Superior temporal gyrus (tissue), 1 donor: ENCODE measurements around the gene FAM43A.

ENCODE experiments used
- DNase-seq: peaks from one replicate; pipeline ENCODE4 v3.0.0-alpha.2; 2016; ENCODE audit errors: extremely low spot score

FAM43A gene

GRCh38 chr3:194711286-194711685, 25.6 kb downstream of the FAM43A start:
- no peak for DNase-seq

DNA sequence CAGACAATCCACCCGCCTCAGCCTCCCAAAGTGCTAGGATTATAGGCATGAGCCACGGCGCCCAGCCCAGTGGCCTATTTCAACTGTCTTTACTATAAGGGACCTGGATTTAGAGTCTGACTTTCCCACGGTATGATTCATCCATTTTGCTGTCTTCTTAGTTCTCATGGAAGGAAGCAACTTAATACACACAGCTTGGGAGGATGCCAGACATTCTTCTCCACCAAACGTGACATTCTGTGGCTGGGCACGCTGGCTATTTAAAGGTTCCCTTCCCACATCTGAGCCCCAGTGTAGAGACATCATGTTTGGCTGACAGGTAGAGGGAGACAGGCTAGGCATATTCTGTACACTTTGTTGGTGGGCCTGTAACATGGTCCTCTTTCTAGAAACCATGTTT, 26.2 kb downstream of the FAM43A start:
- DNase-seq = no peak

- DNase-seq = no peak
These were observed 27.8 kb downstream of the FAM43A start for GRCh38 chr3:194713299-194714136.

DNA sequence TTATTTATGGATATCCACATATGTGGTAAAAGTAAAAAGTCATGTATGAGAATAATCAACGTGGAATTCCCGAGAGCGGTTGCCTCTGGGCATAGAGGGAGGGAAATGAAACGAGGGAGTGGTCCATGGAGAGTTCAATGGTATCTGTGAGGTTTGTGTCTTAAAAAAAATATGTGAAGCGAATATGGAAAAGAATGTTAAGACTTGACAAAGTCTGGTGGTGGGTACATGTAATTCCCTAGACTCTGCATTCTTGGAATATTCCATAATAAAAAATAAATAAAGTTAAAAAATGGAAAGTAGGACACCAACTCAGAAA, 28.4 kb downstream of the FAM43A start:
- DNase-seq = no peak

GRCh38 chr3:194714564-194714963, 28.9 kb downstream of the FAM43A start:
- no peak for DNase-seq

DNA sequence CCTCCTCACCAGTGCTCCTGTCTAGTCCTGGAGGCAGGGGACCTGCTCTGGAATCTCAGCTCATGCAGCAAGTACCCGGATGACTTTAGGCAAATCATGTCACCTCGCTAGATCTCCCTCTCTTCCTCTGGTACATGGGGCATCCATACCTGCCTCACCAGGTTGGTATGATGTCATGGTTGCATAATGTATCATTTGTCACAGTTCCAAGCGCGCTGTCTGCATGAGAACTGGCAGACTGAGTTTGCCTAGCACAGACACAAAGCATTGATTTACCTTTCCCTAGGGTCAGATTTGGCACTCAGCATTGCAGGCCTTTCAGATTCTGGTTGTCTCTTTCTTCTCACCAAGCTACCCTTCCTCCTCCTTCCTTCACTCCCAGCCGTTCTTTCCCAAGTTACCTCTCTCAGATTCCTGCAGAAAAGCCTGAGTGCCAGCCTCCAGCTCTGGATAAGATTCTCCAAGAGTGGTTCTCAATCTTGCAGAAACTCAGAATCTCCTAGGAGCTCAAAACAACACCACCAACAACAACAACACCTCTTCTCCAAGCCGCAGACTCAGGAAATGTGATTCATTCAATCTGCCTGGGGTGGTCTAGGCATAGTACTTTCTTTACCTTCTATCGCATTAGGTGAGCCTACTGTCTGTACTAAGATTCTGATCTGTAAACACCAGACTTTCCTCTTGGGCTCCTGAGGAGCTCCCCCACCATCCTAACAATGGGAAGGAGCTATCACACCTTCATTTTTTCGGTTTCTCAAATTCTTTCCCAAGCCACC, 29.5 kb downstream of the FAM43A start:
- DNase-seq = no peak

DNA sequence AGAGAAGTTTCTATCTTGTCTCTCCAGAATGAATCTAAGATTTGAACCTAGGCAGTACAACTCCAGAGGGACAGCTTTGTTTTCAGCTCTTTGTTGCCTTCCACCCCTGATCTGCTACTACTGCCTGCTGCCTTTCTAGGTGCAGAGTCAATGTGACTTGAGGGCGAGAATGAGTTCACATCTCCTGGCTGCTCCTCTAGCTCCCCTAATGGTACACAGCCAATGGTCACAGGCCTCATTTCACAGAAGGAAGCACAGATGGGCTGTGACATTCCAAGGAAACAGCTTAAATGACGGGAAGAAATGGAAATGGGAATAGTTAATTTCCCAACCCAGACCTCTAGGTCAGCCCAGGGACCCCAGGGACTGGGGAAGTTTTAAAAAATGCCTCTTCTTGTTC, 32.4 kb downstream of the FAM43A start:
- DNase-seq = no peak

DNA sequence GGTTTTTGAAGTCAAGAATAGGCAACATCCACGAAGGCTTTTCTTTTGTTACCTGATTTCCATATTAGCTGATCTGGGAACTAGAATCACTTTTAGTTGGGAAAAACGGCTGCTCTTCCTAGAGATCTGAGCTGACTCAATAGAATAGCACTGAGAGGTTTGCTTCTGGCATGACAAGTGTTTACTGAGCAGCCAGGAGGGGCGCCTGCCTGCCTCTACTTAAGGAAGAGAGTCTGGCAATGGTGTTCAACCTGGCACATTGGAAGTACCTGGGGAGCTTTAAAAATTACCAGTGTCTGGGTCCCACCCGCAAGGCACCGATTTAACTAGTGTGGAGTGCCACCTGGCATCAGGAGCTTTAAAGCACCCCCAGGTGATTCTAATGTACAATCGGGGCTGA, 34.4 kb downstream of the FAM43A start:
- DNase-seq = no peak

GRCh38 chr3:194723846-194724618, 38.3 kb downstream of the FAM43A start:
- DNase-seq = no peak

- no peak for DNase-seq
These were observed 39.7 kb downstream of the FAM43A start for GRCh38 chr3:194725346-194725745.

DNA sequence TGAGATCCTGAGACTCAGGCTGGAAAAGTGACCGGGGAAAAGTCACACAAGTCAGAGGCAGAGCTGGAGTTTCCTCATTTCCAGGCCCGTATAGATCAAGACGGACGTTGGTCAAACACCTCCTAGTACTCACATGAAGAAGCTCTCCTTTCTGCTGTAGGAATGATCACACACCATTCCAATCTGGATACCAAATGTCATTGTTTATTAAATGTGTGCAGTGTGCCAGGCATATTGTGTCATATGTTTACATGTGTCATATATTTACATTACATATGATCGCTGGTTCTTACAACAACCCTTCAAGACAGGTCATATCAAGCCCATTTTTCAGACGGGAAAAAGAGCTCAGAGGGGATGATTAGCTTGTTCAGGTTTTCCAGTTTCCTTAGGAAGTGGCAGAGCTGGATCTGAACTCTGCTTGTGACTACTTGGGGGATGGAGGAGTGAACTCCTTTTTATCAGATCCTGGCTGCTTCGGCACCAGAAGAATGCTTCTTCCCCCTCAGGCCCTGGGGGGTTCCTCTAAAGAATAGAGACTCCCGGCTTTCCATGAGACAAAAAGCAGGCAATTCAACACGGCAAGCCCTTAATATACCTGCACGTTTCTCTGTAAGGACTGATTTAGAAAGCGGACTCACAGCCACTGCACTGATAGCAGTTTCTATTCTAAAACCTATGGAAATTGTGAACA, 41.9 kb downstream of the FAM43A start:
- DNase-seq = no peak

- DNase-seq = no peak
These were observed 43.3 kb downstream of the FAM43A start for GRCh38 chr3:194728986-194729385.

GRCh38 chr3:194730365-194730764, 44.7 kb downstream of the FAM43A start:
- DNase-seq = no peak

DNA sequence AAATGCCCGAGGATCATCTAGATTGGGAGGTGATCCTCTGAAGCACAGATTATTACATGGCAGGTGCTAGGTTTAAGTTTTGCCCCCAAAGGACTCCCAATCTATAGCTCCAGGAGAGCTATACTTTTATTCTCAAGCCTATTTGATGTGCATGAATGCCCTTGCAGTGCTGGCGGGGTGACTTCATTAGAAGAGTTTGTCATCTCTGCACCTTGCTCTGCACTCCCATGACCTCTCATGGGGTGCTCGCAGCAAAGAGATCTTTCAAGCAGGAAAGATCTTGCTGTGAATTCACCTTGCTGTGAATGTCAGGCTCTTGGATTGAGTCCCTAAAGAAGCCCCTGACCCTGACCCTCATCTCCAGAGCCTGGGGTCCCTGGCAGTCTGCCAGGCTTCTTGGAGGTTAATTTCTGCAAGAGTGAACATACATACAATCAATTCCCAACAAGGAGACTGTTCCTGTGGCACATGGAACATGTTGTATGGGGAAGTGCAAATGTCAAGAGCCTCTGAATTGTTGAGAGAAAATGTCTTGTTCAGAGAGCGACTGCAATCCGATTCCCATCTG, 45.9 kb downstream of the FAM43A start:
- no peak for DNase-seq

DNA sequence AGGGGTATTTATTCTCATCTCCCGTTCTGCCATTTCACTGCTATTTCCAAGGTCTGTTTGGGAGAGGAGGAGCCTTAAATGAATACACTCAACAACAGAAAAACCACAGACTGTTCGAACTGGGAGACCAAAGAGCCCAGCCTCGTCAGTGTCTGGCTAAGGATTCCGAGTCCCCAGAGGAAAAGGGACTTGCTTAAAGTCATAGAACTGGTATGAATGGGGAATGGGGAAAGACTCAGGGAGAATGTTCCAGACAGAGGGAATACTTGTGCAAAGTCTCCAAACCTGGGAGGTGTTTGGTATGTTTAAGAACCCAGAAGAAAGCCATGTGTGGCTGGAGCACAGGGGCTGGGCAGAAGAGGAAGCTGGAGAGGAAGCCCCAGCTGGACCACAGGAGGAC, 46.9 kb downstream of the FAM43A start:
- no peak for DNase-seq

GRCh38 chr3:194736277-194736895, 50.7 kb downstream of the FAM43A start:
- DNase-seq = no peak

- DNase-seq = no peak
These were observed 51.4 kb downstream of the FAM43A start for GRCh38 chr3:194736896-194737600.
